Measurements from ENCODE around the gene LRRC36.

The LRRC36 gene

GRCh38 chr16:67419502-67419901 lies 92.9 kb downstream of the LRRC36 start (continued):
- TF ChIP-seq CTCF (tag by site-specific recombination; IDR thresholded peaks at IDR 0.05) (no peak), ZNF280D (tag by site-specific recombination; IDR thresholded peaks at IDR 0.05) (no peak), ZNF677 (tag by site-specific recombination; IDR thresholded peaks at IDR 0.05) (no peak), ZNF366 (tag by site-specific recombination; conservative IDR thresholded peaks at IDR 0.05) (peak; percentile 37; the same call in 1 of the 2 replicates), ZNF473 (tag by site-specific recombination; IDR thresholded peaks at IDR 0.05) (no peak), ZNF223 (tag by site-specific recombination; IDR thresholded peaks at IDR 0.05) (no peak), ZFHX2 (tag by site-specific recombination; conservative IDR thresholded peaks at IDR 0.05) (no peak), ZNF658 (tag by site-specific recombination; IDR thresholded peaks at IDR 0.05) (no peak), EGR2 (tag by site-specific recombination; IDR thresholded peaks at IDR 0.05; ENCODE audit: low read depth) (no peak), ZNF639 (tag by site-specific recombination; IDR thresholded peaks at IDR 0.05) (no peak), KLF16 (tag by site-specific recombination; IDR thresholded peaks at IDR 0.05) (no peak), ZNF777 (tag by site-specific recombination; IDR thresholded peaks at IDR 0.05; ENCODE audit: borderline replicate concordance) (no peak)
- TF ChIP-seq, protein P1, sequence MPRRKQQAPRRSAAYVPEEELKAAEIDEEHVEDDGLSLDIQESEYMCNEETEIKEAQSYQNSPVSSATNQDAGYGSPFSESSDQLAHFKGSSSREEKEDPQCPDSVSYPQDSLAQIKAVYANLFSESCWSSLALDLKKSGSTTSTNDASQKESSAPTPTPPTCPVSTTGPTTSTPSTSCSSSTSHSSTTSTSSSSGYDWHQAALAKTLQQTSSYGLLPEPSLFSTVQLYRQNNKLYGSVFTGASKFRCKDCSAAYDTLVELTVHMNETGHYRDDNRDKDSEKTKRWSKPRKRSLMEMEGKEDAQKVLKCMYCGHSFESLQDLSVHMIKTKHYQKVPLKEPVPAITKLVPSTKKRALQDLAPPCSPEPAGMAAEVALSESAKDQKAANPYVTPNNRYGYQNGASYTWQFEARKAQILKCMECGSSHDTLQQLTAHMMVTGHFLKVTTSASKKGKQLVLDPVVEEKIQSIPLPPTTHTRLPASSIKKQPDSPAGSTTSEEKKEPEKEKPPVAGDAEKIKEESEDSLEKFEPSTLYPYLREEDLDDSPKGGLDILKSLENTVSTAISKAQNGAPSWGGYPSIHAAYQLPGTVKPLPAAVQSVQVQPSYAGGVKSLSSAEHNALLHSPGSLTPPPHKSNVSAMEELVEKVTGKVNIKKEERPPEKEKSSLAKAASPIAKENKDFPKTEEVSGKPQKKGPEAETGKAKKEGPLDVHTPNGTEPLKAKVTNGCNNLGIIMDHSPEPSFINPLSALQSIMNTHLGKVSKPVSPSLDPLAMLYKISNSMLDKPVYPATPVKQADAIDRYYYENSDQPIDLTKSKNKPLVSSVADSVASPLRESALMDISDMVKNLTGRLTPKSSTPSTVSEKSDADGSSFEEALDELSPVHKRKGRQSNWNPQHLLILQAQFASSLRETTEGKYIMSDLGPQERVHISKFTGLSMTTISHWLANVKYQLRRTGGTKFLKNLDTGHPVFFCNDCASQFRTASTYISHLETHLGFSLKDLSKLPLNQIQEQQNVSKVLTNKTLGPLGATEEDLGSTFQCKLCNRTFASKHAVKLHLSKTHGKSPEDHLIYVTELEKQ (tag by site-specific recombination; IDR thresholded peaks at IDR 0.05; ENCODE audit: borderline replicate concordance) = no peak
- TF ChIP-seq, protein P2, sequence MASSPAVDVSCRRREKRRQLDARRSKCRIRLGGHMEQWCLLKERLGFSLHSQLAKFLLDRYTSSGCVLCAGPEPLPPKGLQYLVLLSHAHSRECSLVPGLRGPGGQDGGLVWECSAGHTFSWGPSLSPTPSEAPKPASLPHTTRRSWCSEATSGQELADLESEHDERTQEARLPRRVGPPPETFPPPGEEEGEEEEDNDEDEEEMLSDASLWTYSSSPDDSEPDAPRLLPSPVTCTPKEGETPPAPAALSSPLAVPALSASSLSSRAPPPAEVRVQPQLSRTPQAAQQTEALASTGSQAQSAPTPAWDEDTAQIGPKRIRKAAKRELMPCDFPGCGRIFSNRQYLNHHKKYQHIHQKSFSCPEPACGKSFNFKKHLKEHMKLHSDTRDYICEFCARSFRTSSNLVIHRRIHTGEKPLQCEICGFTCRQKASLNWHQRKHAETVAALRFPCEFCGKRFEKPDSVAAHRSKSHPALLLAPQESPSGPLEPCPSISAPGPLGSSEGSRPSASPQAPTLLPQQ (tag by site-specific recombination; IDR thresholded peaks at IDR 0.05) = no peak; the same call in 1 of the 2 replicates
- TF ChIP-seq, protein P3, sequence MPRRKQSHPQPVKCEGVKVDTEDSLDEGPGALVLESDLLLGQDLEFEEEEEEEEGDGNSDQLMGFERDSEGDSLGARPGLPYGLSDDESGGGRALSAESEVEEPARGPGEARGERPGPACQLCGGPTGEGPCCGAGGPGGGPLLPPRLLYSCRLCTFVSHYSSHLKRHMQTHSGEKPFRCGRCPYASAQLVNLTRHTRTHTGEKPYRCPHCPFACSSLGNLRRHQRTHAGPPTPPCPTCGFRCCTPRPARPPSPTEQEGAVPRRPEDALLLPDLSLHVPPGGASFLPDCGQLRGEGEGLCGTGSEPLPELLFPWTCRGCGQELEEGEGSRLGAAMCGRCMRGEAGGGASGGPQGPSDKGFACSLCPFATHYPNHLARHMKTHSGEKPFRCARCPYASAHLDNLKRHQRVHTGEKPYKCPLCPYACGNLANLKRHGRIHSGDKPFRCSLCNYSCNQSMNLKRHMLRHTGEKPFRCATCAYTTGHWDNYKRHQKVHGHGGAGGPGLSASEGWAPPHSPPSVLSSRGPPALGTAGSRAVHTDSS (tag by site-specific recombination; IDR thresholded peaks at IDR 0.05) = no peak
